Trophoblast cell (in vitro differentiated cells and primary cell): ENCODE results near the gene GALNT12.

Source experiments
- DNase-seq, 2 donors: peaks; one replicate each; pipeline ENCODE4 v3.0.0-alpha.2; 2016
- H2AFZ ChIP-seq: 2 replicates; pipeline ENCODE4 v1.6.1; 2013; ENCODE audit warnings: low read length, moderate library complexity, mild to moderate bottlenecking; ENCODE audit not compliant: insufficient read depth, poor library complexity
- H2AK5ac ChIP-seq: 2 replicates; pipeline ENCODE4 v1.6.1; 2013; ENCODE audit warnings: mild to moderate bottlenecking, low read length
- H2BK120ac ChIP-seq: 2 replicates; pipeline ENCODE4 v1.6.1; 2013; ENCODE audit warnings: low read length, mild to moderate bottlenecking, moderate library complexity; ENCODE audit not compliant: insufficient read depth, poor library complexity
- H2BK12ac ChIP-seq: 2 replicates; pipeline ENCODE4 v1.6.1; 2013; ENCODE audit warnings: mild to moderate bottlenecking, low read length, moderate library complexity
- H2BK5ac ChIP-seq: 2 replicates; pipeline ENCODE4 v1.6.1; 2013; ENCODE audit warnings: low read length, low read depth, moderate library complexity, mild to moderate bottlenecking; ENCODE audit not compliant: poor library complexity
- H3K14ac ChIP-seq: 2 replicates; pipeline ENCODE4 v1.6.1; 2013; ENCODE audit warnings: mild to moderate bottlenecking, low read length
- H3K18ac ChIP-seq: 2 replicates; pipeline ENCODE4 v1.6.1; 2013; ENCODE audit warnings: mild to moderate bottlenecking, low read length
- H3K23ac ChIP-seq: 2 replicates; pipeline ENCODE4 v1.6.1; 2013; ENCODE audit warnings: low read length
- H3K27ac ChIP-seq: 2 replicates; pipeline ENCODE4 v1.5.1; 2013; ENCODE audit warnings: low read depth, mild to moderate bottlenecking, inconsistent platforms, low read length, moderate library complexity
- H3K27me3 ChIP-seq: 2 replicates; pipeline ENCODE4 v1.6.1; 2013; ENCODE audit warnings: inconsistent platforms, mild to moderate bottlenecking, low read length, moderate library complexity; ENCODE audit not compliant: insufficient read depth
- H3K36me3 ChIP-seq, 2 experiments: 1 replicate in 1 of 2; 2 replicates in 1 of 2; pipeline ENCODE4 v1.6.1; 2013; ENCODE audit warnings: low read length in 2 of 2, mild to moderate bottlenecking in 2 of 2, moderate library complexity in 1 of 2; ENCODE audit not compliant: insufficient read depth in 2 of 2, control insufficient read depth in 1 of 2
- H3K4ac ChIP-seq: 2 replicates; pipeline ENCODE4 v1.6.1; 2013; ENCODE audit warnings: low read depth, mild to moderate bottlenecking, low read length, moderate library complexity
- H3K4me1 ChIP-seq, 2 experiments: 1 replicate in 1 of 2; 2 replicates in 1 of 2; pipeline ENCODE4 v1.6.1; 2013; ENCODE audit warnings: low read length in 2 of 2, mild to moderate bottlenecking in 2 of 2, moderate library complexity in 1 of 2; ENCODE audit not compliant: insufficient read depth in 2 of 2, control insufficient read depth in 1 of 2
- H3K4me2 ChIP-seq: 2 replicates; pipeline ENCODE4 v1.6.1; 2013; ENCODE audit warnings: inconsistent platforms, mild to moderate bottlenecking, low read length, moderate library complexity
- H3K4me3 ChIP-seq: 2 replicates; pipeline ENCODE4 v1.5.1; 2013; ENCODE audit warnings: mild to moderate bottlenecking, low read depth, low read length, inconsistent platforms
- H3K79me1 ChIP-seq: one replicate; pipeline ENCODE4 v1.6.1; 2013; ENCODE audit warnings: low read length
- H3K79me2 ChIP-seq: 2 replicates; pipeline ENCODE4 v1.6.1; 2013; ENCODE audit warnings: low read length, mild to moderate bottlenecking; ENCODE audit not compliant: control insufficient read depth, insufficient read depth, poor library complexity
- H3K9ac ChIP-seq: 2 replicates; pipeline ENCODE4 v1.6.1; 2013; ENCODE audit warnings: mild to moderate bottlenecking, low read length
- H3K9me3 ChIP-seq: 2 replicates; pipeline ENCODE4 v1.6.1; 2013; ENCODE audit warnings: low read depth, mild to moderate bottlenecking, control low read depth, inconsistent platforms, low read length; ENCODE audit not compliant: insufficient read depth
- H4K12ac ChIP-seq: 2 replicates; pipeline ENCODE4 v1.6.1; 2013; ENCODE audit warnings: low read depth, mild to moderate bottlenecking, low read length, moderate library complexity
- H4K8ac ChIP-seq: 2 replicates; pipeline ENCODE4 v1.6.1; 2013; ENCODE audit warnings: low read depth, mild to moderate bottlenecking, low read length, moderate library complexity
- H4K91ac ChIP-seq: one replicate; pipeline ENCODE4 v1.6.1; 2013; ENCODE audit warnings: low read depth, mild to moderate bottlenecking, low read length, moderate library complexity
- WGBS: extraction: QIAGEN DNeasy Blood & Tissue Kit; methylation state at CpG from one replicate; pipeline ENCODE4 v1.1.7; 2013; ENCODE audit warnings: missing lambda C conversion rate; ENCODE audit not compliant: insufficient read length, insufficient coverage; ENCODE audit errors: extremely low coverage; 5-methylcytosine and 5-hydroxymethylcytosine counted together

GALNT12 gene

DNA sequence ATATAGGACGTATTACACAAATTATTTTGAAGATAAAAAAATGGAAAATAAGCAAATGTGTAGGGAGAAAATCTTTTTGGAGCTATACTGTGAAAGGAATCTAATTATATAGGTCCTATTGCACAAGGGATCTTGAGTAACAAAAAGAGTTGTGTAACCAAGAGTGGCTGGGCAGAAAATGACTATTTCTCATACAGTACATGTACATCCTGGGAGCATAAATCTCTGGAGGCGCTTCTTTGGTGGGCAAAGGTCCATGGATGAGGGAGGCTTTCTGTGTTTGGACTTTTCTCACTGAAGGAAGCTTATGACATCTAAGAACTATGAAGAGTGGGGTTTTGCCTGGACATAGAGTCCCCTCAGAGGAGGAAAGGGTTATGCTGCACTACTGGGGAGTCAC, 40.9 kb upstream of the GALNT12 start:
- H2BK5ac ChIP-seq = no peak overlapping the region
- no peak overlapping the region for H3K4me2 ChIP-seq
- H3K9ac ChIP-seq = no peak overlapping the region
- no peak overlapping the region for H4K8ac ChIP-seq
- DNase-seq = peak in 1 of 2 donors; percentile 49
- H3K27ac ChIP-seq = no peak overlapping the region
- H2AK5ac ChIP-seq = no peak overlapping the region
- H4K12ac ChIP-seq = no peak overlapping the region
- H3K4me3 ChIP-seq = no peak overlapping the region
- H3K9me3 ChIP-seq = no peaks in the 10 kb centered on the region
- H3K14ac ChIP-seq = no peak overlapping the region
- no peaks in the 10 kb centered on the region for H3K27me3 ChIP-seq
- H3K36me3 ChIP-seq = peaks cover 16 to 22% of the 10 kb centered on the region in 2 experiments
- H4K91ac ChIP-seq = no peak overlapping the region
- no peaks in the 10 kb centered on the region for H3K4me1 ChIP-seq
- H2BK12ac ChIP-seq = no peak overlapping the region
- H3K79me1 ChIP-seq = no peaks in the 10 kb centered on the region
- no peak overlapping the region for H3K23ac ChIP-seq
- WGBS = no CpG with 5 or more reads among the region's 2 CpGs
- H2AFZ ChIP-seq = no peak overlapping the region
- H3K4ac ChIP-seq = no peak overlapping the region
- H2BK120ac ChIP-seq = no peak overlapping the region
- no peaks in the 10 kb centered on the region for H3K79me2 ChIP-seq
- no peak overlapping the region for H3K18ac ChIP-seq

DNA sequence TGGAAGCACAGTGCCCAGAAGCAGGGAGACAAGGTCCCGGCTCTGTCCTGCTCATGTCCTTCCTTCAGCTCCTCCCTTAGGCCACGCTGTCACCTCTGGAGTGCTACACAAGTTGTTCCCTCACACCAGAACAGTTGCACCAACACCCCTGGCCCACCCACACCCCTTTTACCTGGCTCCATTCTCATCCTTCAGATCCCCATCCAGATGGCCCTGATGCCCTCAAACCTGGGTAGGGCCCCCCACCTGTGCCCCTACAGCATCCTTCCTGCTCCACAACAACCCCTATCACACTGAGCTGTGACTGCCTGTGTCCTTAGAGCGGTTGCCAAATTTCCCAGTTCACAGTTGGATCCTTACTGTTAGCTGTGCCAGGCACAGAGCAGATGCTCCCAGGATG, 40.3 kb upstream of the GALNT12 start:
- no peak overlapping the region for H3K4me3 ChIP-seq
- H3K79me1 ChIP-seq = no peaks in the 10 kb centered on the region
- no peak overlapping the region for H3K18ac ChIP-seq
- no peak overlapping the region for H3K27ac ChIP-seq
- no peak for DNase-seq
- no peak overlapping the region for H2BK120ac ChIP-seq
- H2AFZ ChIP-seq = no peak overlapping the region
- no peaks in the 10 kb centered on the region for H3K79me2 ChIP-seq
- H3K14ac ChIP-seq = no peak overlapping the region
- peaks cover 18 to 24% of the 10 kb centered on the region in 2 experiments for H3K36me3 ChIP-seq
- H3K23ac ChIP-seq = no peak overlapping the region
- no peak overlapping the region for H2AK5ac ChIP-seq
- no peak overlapping the region for H4K12ac ChIP-seq
- no peak overlapping the region for H4K91ac ChIP-seq
- H3K9ac ChIP-seq = no peak overlapping the region
- no peak overlapping the region for H2BK12ac ChIP-seq
- H3K4me2 ChIP-seq = no peak overlapping the region
- no peak overlapping the region for H2BK5ac ChIP-seq
- H3K27me3 ChIP-seq = no peaks in the 10 kb centered on the region
- H3K4me1 ChIP-seq = no peaks in the 10 kb centered on the region
- WGBS = no CpG with 5 or more reads among the region's 3 CpGs
- H3K4ac ChIP-seq = no peak overlapping the region
- H4K8ac ChIP-seq = no peak overlapping the region
- no peaks in the 10 kb centered on the region for H3K9me3 ChIP-seq

DNA sequence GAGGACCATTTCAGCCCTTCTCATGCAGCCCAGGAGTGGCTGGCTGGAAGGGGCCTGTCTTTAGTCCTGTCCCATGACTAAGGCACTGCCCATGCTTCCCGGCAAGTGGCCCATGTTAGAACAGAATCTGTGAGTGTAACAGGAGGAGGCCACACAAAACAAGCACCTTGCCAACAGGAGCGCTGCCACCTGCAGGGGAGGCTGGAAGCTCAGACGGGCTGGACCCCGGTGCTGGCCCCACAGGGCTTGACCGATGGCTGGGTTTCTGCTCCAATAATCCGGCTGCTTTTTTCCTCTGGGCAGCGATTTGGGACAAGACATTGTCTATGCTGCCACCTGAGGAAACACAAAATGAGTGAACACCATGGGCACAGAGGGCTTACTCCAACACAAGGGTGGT, 39.6 kb upstream of the GALNT12 start:
- Histone ChIP-seq H3K4ac (no peak overlapping the region), H3K36me3 (peaks cover 20 to 27% of the 10 kb centered on the region in 2 experiments), H3K27ac (no peak overlapping the region), H2AK5ac (no peak overlapping the region), H3K18ac (no peak overlapping the region), H3K9me3 (no peaks in the 10 kb centered on the region), H2BK120ac (no peak overlapping the region), H3K23ac (no peak overlapping the region), H3K4me3 (no peak overlapping the region), H3K9ac (no peak overlapping the region), H4K8ac (no peak overlapping the region), H4K12ac (no peak overlapping the region), H3K79me1 (no peaks in the 10 kb centered on the region), H3K4me1 (no peaks in the 10 kb centered on the region), H3K79me2 (no peaks in the 10 kb centered on the region), H3K27me3 (no peaks in the 10 kb centered on the region), H3K4me2 (no peak overlapping the region), H4K91ac (no peak overlapping the region), H2AFZ (no peak overlapping the region), H2BK12ac (no peak overlapping the region), H2BK5ac (no peak overlapping the region), H3K14ac (no peak overlapping the region)
- no CpG with 5 or more reads among the region's 7 CpGs for WGBS
- DNase-seq = no peak

DNA sequence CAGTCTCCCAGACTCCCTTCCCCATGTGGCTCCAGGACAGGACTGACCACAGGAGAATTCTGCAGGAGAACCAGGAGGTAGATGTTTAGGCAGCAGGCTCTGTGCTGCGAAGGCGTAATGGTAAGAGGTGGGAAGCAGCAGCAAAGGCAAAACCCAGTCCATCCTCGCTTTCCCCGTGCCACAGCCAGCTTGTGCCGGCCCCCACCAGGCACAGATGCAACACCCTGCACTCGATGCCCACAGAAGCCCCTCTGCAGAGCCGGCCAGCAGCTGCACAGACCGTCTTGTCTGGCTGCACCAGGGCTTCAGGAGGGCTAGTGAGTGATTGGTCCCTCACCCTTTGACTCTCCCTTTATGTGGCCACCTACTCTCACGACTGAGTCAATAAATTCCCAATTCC, 39.1 kb upstream of the GALNT12 start:
- Histone ChIP-seq H3K4me3 (no peak overlapping the region), H3K9me3 (no peaks in the 10 kb centered on the region), H3K4me1 (no peaks in the 10 kb centered on the region), H4K91ac (no peak overlapping the region), H2BK120ac (no peak overlapping the region), H4K12ac (no peak overlapping the region), H3K79me1 (no peaks in the 10 kb centered on the region), H2BK12ac (no peak overlapping the region), H3K27ac (no peak overlapping the region), H4K8ac (no peak overlapping the region), H2AFZ (no peak overlapping the region), H3K4ac (no peak overlapping the region), H3K14ac (no peak overlapping the region), H2BK5ac (no peak overlapping the region), H3K18ac (no peak overlapping the region), H3K4me2 (no peak overlapping the region), H3K23ac (no peak overlapping the region), H3K9ac (no peak overlapping the region), H3K36me3 (peaks cover 20 to 30% of the 10 kb centered on the region in 2 experiments), H2AK5ac (no peak overlapping the region), H3K79me2 (no peaks in the 10 kb centered on the region), H3K27me3 (no peaks in the 10 kb centered on the region)
- WGBS = no CpG with 5 or more reads among the region's 9 CpGs
- DNase-seq = no peak
